ENCODE data around the gene MAN1B1.
A peak's percentile ranks its signal among the peaks of the same experiment; 100 is the strongest.
"Not testable (repeated sequence)": the region's sequence is repeated elsewhere in the genome, so short reads cannot be mapped to it uniquely, and the experiment has no call there.

Gene MAN1B1

DNA sequence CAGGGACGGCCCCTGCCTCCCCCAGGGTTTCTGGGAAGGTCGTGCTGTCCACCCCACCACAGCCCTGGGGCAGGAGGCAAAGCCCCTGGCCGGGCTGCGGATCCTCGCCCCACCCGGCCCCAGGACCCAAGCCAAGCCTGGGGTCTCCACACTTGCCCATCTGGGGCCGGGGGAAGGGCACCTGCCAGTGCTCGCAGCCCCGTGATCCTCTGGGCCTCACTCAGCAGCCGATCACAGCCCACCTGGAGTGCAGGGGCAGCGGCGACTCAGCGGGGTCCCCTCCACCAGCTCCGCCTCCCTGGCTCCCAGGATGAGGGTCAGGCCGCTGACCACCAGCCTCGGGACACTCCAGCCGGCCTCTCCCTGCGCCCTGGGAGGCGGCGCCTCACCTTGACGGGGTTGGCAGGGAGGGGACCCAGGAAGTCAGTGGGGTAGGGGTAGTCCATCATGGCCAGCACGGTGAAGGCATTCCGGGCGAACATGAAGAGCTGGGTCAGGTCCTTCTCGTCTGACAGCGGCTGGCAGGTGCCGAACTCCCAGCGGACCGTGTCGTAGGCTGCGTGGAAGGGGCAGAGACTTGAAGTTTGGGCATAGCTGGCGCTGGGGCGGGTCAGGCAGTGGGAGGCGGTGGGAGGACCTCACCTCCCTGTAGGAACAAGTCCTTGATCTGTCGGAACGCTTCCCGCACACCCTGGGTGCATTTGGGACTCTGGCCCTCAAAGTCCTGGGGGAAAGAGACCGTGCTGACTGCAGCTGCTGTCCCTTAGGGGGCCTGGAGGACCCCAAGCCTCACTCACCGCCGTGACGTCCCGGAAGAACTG, 26.0 kb downstream of the MAN1B1 start:
- DNase-seq: no peak

- no peak for DNase-seq
These were observed 26.8 kb downstream of the MAN1B1 start for GRCh38 chr9:137113385-137114159.

DNA sequence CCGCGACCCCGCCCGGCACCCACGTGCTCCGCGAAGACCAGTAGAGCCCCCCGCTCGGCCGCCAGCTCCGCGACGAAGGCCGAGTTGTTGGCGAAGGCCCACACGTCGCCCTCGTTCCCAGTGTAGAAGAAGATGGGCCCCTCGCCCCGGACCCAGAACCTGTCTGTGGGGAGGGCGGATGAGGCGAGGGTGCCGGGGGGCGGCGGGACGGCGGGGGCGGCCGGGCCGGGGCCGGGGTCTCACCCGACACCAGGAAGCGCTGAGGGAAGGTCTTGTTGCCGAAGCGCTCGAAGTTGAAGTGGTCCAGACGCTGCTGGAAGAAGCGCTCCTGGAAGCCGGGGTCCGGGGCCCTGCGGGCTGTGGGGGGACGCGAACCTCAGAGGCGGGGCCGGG, 27.4 kb downstream of the MAN1B1 start:
- DNase-seq: no peak

DNA sequence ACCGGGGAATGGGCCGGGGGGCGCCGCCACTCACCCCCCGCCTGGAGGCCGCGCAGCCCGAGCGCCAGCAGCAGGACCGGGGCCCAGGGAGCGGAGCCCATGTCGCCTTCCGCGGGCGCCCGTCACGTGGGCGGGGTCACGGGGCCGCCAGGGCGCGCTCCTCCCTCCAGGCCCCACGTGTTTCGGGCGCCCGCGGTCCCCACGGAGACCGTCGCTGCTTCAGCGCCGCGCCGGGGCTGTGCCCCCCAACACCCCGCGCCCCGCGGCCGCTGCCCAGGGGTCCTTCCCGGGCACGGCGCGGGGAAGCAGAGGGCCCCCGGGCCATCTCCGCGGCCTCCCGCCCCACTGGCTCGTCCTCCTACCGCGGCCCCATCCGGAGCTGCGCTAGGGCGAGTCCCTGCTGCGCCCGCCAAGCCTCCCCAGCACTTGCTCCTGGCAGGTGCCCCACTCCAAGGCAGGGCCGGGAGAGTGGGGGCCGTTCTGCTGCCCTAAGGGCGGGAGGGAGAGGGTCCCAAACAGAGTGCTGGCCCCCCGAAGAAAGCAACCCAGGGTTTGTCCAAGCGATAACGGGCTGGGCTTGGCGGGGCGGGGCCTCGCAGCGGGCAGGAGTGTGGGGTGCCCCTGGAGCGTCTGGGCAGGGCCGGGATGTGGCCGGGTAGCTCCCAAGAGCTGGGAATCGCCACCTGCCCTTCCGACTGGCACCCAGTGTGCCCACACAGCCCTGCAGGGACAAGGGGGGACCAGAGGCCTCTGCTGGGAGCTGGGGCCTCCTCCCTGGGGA, 28.0 kb downstream of the MAN1B1 start, which contains the start of gene DPP7:
DPP7 (minus strand) TSS at position 121 of the 781 bp plus-strand sequence; CDS start at position 101, 20 bp downstream.
- DNase-seq: peak in 1 of 2 experiments; percentile 59

DNA sequence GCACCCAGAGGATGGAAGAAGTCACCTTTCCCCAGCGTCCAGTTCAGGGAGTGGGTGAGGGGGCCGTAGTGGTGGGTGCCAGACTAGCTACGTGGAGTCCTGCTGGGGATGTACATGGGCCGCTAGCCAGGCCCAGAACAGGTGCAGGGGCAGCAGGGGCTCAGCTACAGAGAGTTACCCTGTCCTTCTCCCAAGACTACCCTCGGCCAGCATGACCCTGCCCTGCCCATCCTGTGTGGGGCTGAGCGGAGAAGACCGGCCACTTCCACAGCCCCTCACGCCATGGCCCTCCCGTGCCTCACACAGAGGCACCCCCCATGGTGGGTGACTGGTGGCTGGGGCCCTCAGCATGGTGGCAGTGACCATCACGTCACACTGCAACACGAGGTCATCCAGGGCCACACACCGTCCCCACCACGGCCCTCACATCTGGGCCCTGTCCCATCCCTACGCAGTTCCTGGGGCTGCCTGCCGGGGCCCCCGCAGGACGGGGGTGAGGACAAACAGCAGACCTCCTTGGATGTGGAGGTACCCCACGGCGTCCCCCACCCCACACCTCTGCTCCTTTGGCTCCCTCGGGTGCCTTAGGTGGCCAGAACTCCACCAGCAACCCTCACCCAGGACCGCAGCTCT, 28.7 kb downstream of the MAN1B1 start:
- no peak for DNase-seq

DNA sequence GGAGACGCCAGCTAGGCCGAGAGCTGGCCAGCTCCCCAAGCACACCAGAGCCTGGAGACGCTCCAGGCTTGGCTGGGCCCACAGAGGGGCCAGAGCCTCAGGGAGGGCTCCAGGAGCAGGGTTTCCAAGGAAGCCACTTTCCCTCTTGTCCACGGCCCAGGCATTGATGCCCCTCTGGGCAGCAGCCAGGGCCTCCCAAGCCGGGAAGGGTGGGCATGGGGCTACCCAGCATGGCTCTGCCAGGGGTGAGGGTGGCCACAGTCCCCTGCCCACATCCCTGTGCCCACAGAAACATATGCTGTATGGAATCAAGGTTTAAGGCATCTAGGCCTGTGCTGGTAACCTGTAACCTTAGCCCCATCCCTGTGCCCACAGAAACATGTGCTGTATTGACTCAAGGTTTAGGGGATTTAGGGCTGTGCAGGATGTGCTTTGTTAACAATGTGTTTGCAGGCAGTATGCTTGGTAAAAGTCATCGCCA, 29.3 kb downstream of the MAN1B1 start:
- DNase-seq: no peak

GRCh38 chr9:137116728-137117127, 29.9 kb downstream of the MAN1B1 start:
- no peak for DNase-seq

- no peak for DNase-seq
These were observed 30.5 kb downstream of the MAN1B1 start for GRCh38 chr9:137117269-137117731.

- not testable (repeated sequence) for DNase-seq
These were observed 31.4 kb downstream of the MAN1B1 start for GRCh38 chr9:137118092-137118603.

GRCh38 chr9:137121927-137122795, 35.4 kb downstream of the MAN1B1 start:
- DNase-seq: not testable (repeated sequence)

DNA sequence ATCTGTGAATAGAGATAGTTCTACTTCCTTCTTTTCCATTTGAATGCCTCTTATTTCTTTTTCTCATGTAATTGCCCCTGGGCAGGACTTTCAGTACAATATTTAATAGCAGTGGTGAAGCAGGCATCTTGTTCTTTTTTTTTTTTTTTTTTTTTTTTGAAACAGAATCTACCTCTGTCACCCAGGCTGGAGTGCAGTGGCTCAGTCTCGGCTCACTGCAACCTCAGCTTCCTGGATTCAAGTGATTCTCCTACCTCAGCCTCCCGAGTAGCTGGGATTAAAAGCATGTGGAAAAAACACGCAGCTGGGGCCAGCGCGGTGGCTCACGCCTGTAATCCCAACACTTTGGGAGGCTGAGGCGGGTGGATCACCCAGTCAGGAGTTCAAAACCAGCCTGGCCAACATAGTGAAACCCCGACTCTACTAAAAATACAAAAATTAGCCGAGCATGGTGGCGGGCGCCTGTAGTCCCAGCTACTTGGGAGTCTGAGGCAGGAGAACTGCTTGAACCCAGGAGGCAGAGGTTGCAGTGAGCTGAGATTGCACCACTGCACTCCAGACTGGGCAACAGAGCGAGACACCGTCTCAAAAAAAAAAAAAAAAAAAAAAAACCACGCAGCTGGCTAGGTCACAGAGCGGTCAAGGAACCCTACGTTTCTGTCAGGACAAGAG, 36.1 kb downstream of the MAN1B1 start:
- not testable (repeated sequence) for DNase-seq

- no peak for DNase-seq
These were observed 36.7 kb downstream of the MAN1B1 start for GRCh38 chr9:137123468-137123837.

GRCh38 chr9:137123952-137124462, 37.2 kb downstream of the MAN1B1 start:
- DNase-seq: not testable (repeated sequence)

DNA sequence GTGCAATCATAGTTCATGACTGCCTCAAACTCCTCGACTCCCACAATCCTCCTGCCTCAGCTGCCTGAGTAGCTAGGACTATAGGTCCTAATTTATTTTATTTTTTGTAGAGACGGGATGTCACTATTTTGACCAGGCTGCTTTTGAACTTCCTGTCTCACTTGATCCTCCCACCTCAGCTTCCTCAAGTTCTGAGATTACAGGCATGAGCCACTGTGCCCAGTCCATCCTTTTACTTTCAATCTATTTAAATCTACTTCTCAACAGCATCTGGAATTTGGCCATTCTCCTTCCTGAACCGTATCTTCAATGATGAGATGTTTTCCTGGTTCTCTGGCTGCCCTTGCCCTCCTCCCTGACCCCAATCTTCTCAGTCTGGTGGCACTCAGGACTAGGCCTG, 40.0 kb downstream of the MAN1B1 start:
- no peak for DNase-seq

GRCh38 chr9:137127301-137128157, 40.7 kb downstream of the MAN1B1 start:
- no peak for DNase-seq

GRCh38 chr9:137128158-137128861, 41.5 kb downstream of the MAN1B1 start:
- no peak for DNase-seq

GRCh38 chr9:137128862-137129455, 42.2 kb downstream of the MAN1B1 start:
- peak in 1 of 2 experiments; percentile 35 for DNase-seq

Data from NCI-H526 (cell line).